Activated CD8-positive, alpha-beta memory T cell treated with anti-CD3 and anti-CD28 coated beads, Interleukin-2, amount 50 U/mL, for 24 hours (primary cell): ENCODE data around the gene LINC00237.

Experiments used
- DNase-seq: peaks from one replicate; pipeline ENCODE4 v3.0.0-alpha.2; 2020; ENCODE audit errors: extremely low read depth

LINC00237 gene

GRCh38 chr20:21106171-21107017 is at the start of gene LINC00237:
Gene LINC00237 (minus strand): TSS chr20:21106358.
- no peak for DNase-seq

- no peak for DNase-seq
Observed at GRCh38 chr20:21155268-21155667, 49.1 kb upstream of the LINC00237 start.

- no peak for DNase-seq
Observed at GRCh38 chr20:21154692-21155091, 48.5 kb upstream of the LINC00237 start.

- DNase-seq, result no peak
Observed at GRCh38 chr20:21151791-21152190, 45.6 kb upstream of the LINC00237 start.

GRCh38 chr20:21149344-21149743 is 43.2 kb upstream of the LINC00237 start:
- DNase-seq, result no peak

GRCh38 chr20:21147593-21147992 is 41.4 kb upstream of the LINC00237 start:
- no peak for DNase-seq

GRCh38 chr20:21146215-21146614 is 40.1 kb upstream of the LINC00237 start:
- no peak for DNase-seq

- no peak for DNase-seq
Observed at GRCh38 chr20:21145424-21145823, 39.3 kb upstream of the LINC00237 start.

GRCh38 chr20:21143194-21143890 is 37.2 kb upstream of the LINC00237 start:
- DNase-seq, result no peak

GRCh38 chr20:21141825-21142224 is 35.7 kb upstream of the LINC00237 start:
- DNase-seq, result no peak

GRCh38 chr20:21139881-21140566 is 33.9 kb upstream of the LINC00237 start:
- DNase-seq, result no peak

GRCh38 chr20:21137078-21137477 is 30.9 kb upstream of the LINC00237 start:
- no peak for DNase-seq

GRCh38 chr20:21136015-21136732 is 30.0 kb upstream of the LINC00237 start:
- DNase-seq, result no peak

GRCh38 chr20:21134883-21135493 is 28.8 kb upstream of the LINC00237 start:
- DNase-seq, result no peak

- no peak for DNase-seq
Observed at GRCh38 chr20:21133917-21134622, 27.9 kb upstream of the LINC00237 start.

- DNase-seq, result no peak
Observed at GRCh38 chr20:21133404-21133803, 27.2 kb upstream of the LINC00237 start.

GRCh38 chr20:21129861-21130260 is 23.7 kb upstream of the LINC00237 start:
- DNase-seq, result no peak

- no peak for DNase-seq
Observed at GRCh38 chr20:21127201-21127981, 21.2 kb upstream of the LINC00237 start.

GRCh38 chr20:21126581-21126870 is 20.4 kb upstream of the LINC00237 start:
- DNase-seq, result no peak
